ENCODE data around the gene PRR7. TPM values are rescaled to one million over a fixed set of nuclear protein-coding genes. Genes with fewer than 3 reads are reported as not detected.

The PRR7 gene
- total RNA-seq, 4 donors from 2014 or later, result 1.9 to 3.0 TPM; not detected in 2

GRCh38 chr5:177475563-177476427 is 29.2 kb downstream of the PRR7 start:
- no peaks in the 10 kb centered on the region for H3K9me3 ChIP-seq
- peaks cover 0 to 37% of the 10 kb centered on the region in 2 donors for H3K4me1 ChIP-seq
- peak in 1 of 2 donors; percentile 31 for DNase-seq
- H3K27me3 ChIP-seq, result no peaks in the 10 kb centered on the region
- peak overlapping the region; percentile 39 to 86 for H3K27ac ChIP-seq
- H3K36me3 ChIP-seq, result no peaks in the 10 kb centered on the region
- intact Hi-C loops (cut with DNase I; ENCODE audit: low total_unique reads), result no loop called here
- TF ChIP-seq, protein P1, sequence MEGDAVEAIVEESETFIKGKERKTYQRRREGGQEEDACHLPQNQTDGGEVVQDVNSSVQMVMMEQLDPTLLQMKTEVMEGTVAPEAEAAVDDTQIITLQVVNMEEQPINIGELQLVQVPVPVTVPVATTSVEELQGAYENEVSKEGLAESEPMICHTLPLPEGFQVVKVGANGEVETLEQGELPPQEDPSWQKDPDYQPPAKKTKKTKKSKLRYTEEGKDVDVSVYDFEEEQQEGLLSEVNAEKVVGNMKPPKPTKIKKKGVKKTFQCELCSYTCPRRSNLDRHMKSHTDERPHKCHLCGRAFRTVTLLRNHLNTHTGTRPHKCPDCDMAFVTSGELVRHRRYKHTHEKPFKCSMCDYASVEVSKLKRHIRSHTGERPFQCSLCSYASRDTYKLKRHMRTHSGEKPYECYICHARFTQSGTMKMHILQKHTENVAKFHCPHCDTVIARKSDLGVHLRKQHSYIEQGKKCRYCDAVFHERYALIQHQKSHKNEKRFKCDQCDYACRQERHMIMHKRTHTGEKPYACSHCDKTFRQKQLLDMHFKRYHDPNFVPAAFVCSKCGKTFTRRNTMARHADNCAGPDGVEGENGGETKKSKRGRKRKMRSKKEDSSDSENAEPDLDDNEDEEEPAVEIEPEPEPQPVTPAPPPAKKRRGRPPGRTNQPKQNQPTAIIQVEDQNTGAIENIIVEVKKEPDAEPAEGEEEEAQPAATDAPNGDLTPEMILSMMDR (IDR thresholded peaks at IDR 0.05), result no peak
- no peak for TF ChIP-seq POLR2A (IDR thresholded peaks at IDR 0.05)
- H3K4me3 ChIP-seq, result no peak overlapping the region

GRCh38 chr5:177476531-177477233 is 30.1 kb downstream of the PRR7 start:
- H3K4me1 ChIP-seq, result peaks cover 0 to 30% of the 10 kb centered on the region in 2 donors

DNA sequence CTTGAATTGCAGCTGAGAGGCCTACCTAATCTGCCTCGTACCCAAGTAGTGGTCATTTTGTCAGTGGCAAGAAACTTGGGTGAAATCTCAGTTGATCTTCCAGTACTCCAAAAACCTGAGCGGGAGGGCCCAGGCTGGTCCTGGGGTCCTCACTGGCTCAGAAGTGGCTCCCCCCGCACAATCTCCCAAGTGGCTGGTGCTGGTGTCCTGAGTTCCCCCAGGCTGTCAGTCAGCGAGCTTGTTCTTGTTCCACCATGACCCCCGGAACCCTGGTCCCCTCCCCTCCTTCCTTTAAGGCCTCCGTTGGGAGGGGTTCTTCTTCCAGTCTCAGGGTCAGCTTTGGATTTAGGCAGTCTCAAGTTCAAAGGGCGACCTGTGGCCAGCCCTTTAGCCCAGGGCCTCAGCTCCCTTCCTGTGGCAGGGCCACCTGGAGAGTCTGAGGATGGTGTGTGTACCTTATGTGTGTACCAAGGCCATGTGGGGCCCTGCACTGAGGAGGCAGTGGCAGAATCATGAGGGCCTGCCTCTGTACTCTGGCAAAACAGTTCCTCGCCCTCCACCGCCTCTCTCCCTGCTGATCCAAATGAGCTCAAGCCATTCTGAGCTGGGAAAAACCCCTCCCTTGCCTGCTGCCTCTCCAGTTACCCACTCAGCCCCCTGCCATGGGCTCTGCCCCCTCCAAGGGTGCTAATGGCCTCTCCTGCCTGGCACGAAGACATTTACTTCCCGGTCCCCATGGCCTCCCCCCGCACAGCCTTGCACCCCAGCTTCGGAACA is 31.3 kb downstream of the PRR7 start:
- Histone ChIP-seq H3K9me3 (no peaks in the 10 kb centered on the region), H3K36me3 (no peaks in the 10 kb centered on the region), H3K27me3 (no peaks in the 10 kb centered on the region), H3K4me3 (no peak overlapping the region), H3K4me1 (peaks cover 0 to 24% of the 10 kb centered on the region in 2 donors), H3K27ac (peak overlapping the region; percentile 77 to 86)
- TF ChIP-seq, protein P1 (IDR thresholded peaks at IDR 0.05), result no peak
- TF ChIP-seq POLR2A (IDR thresholded peaks at IDR 0.05), result no peak
- DNase-seq, result peak in 1 of 2 donors; percentile 30
- intact Hi-C loops (cut with DNase I; ENCODE audit: low total_unique reads), result no loop called here

More at GRCh38 chr5:177476531-177477233, 30.1 kb downstream of the PRR7 start:
- Histone ChIP-seq H3K4me3 (no peak overlapping the region), H3K9me3 (no peaks in the 10 kb centered on the region), H3K27me3 (no peaks in the 10 kb centered on the region), H3K36me3 (no peaks in the 10 kb centered on the region), H3K27ac (peak overlapping the region; percentile 77 to 86)
- DNase-seq, result peak; percentile 79 to 88
- TF ChIP-seq, protein P1 (IDR thresholded peaks at IDR 0.05), result no peak
- TF ChIP-seq POLR2A (IDR thresholded peaks at IDR 0.05), result peak in 1 of 2 donors; percentile 22
- intact Hi-C loops (cut with DNase I; ENCODE audit: low total_unique reads), result no loop called here

- H3K27me3 ChIP-seq, result no peaks in the 10 kb centered on the region
- peak overlapping the region; percentile 77 to 86 for H3K27ac ChIP-seq
- TF ChIP-seq, protein P1 (IDR thresholded peaks at IDR 0.05), result no peak
- no peak for TF ChIP-seq POLR2A (IDR thresholded peaks at IDR 0.05)
- H3K4me1 ChIP-seq, result peaks cover 0 to 25% of the 10 kb centered on the region in 2 donors
- peak; percentile 93 to 95 for DNase-seq
- no peaks in the 10 kb centered on the region for H3K9me3 ChIP-seq
- no peak overlapping the region for H3K4me3 ChIP-seq
- no peaks in the 10 kb centered on the region for H3K36me3 ChIP-seq
- intact Hi-C loops (cut with DNase I; ENCODE audit: low total_unique reads), result no loop called here
Measured at GRCh38 chr5:177478711-177479646, 32.4 kb downstream of the PRR7 start.
